Esophagus muscularis mucosa (tissue), 4 donors: ENCODE measurements around the gene ACACA. TPM values are rescaled to one million over a fixed set of nuclear protein-coding genes. Genes with fewer than 3 reads are reported as not detected.

Experiments
- DNase-seq: peaks from one replicate; pipeline ENCODE4 v3.0.0-alpha.2; 2017; ENCODE audit errors: extremely low spot score
- H3K27ac ChIP-seq, 4 donors: fragments of 200-600 bp; sonication (generic); replicated peaks in 1 of 4; 1 replicate in 3 of 4; 2 replicates in 1 of 4; pipeline ENCODE4 v1.5.1; 2016 to 2019; ENCODE audit warnings: mild to moderate bottlenecking in 1 of 4
- H3K27me3 ChIP-seq, 4 donors: fragments of 200-600 bp; sonication (generic); one replicate each; pipeline versions ENCODE4 v1.5.1 to v1.6.0; 2016 to 2019
- H3K36me3 ChIP-seq, 4 donors: fragments of 200-600 bp; sonication (generic); one replicate each; pipeline ENCODE4 v1.5.1; 2016 to 2019
- H3K4me1 ChIP-seq, 4 donors: fragments of 200-600 bp; sonication (generic); one replicate each; pipeline ENCODE4 v1.5.1; 2016 to 2019
- H3K4me3 ChIP-seq, 4 donors: fragments of 200-600 bp; sonication (generic); 1 replicate in 2 of 4; 2 replicates in 2 of 4; pipeline ENCODE4 v1.5.1; 2016 to 2019; ENCODE audit warnings: mild to moderate bottlenecking in 4 of 4, moderate library complexity in 1 of 4
- H3K9me3 ChIP-seq, 4 donors: fragments of 200-600 bp; sonication (generic); 1 replicate in 3 of 4; 2 replicates in 1 of 4; pipeline ENCODE4 v1.5.1; 2016 to 2019
- EP300 ChIP-seq: sonication (generic); formaldehyde crosslinking; IDR thresholded peaks from one replicate; pipeline ENCODE4 v1.6.1; 2017; ENCODE audit warnings: antibody characterized with exemption
- POLR2A ChIP-seq: fragments of 450-650 bp; IDR thresholded peaks from one replicate; pipeline ENCODE4 v1.6.1; 2017; ENCODE audit warnings: antibody characterized with exemption, moderate library complexity, mild to moderate bottlenecking, low read depth
- POLR2AphosphoS5 ChIP-seq, 2 donors: sonication (generic); formaldehyde crosslinking; IDR thresholded peaks; one replicate each; pipeline ENCODE4 v1.6.1; 2017; ENCODE audit warnings: antibody characterized with exemption in 2 of 2
- WGBS: methylation state at CpG from one replicate; pipeline ENCODE4 v1.1.5; 2018; 5-methylcytosine and 5-hydroxymethylcytosine counted together
- intact Hi-C: fragments of 100-400 bp; cut with DNase I; formaldehyde crosslinking; loops from one replicate; pipeline ENCODE4 v1.15.1; 2023
- total RNA-seq, 4 donors: library from RNA; depleted of rRNA; stranded (reverse); fragments of >200 nt; gene quantifications; one replicate each; pipeline versions ENCODE4 v1.1.0 to v1.2.1, GENCODE V29; 2016
- TF ChIP-seq, protein P1 (sequence below), 3 experiments: fragments of 200-600 bp in 2 of 3; fragments of 450-650 bp in 1 of 3; sonication (generic) in 2 of 3; IDR thresholded peaks; one replicate each; pipeline ENCODE4 v1.5.1; 2017 to 2019; ENCODE audit warnings: antibody characterized with exemption in 3 of 3, mild to moderate bottlenecking in 2 of 3, moderate library complexity in 1 of 3

The ACACA gene
- total RNA-seq, 4 donors from 2014 or later = 34.0 to 58.0 (median 50.5) TPM

GRCh38 chr17:37342589-37342988 is 64.0 kb downstream of the ACACA start:
- Histone ChIP-seq H3K27me3 (no peaks in the 10 kb centered on the region), H3K4me1 (no peaks in the 10 kb centered on the region), H3K4me3 (no peak overlapping the region), H3K27ac (no peak overlapping the region), H3K9me3 (no peaks in the 10 kb centered on the region), H3K36me3 (no peaks in the 10 kb centered on the region)
- DNase-seq = no peak
- intact Hi-C loops = no loop called here
- 50% methylated on average over 2 of the region's 2 CpGs for WGBS
- TF ChIP-seq, protein P1, sequence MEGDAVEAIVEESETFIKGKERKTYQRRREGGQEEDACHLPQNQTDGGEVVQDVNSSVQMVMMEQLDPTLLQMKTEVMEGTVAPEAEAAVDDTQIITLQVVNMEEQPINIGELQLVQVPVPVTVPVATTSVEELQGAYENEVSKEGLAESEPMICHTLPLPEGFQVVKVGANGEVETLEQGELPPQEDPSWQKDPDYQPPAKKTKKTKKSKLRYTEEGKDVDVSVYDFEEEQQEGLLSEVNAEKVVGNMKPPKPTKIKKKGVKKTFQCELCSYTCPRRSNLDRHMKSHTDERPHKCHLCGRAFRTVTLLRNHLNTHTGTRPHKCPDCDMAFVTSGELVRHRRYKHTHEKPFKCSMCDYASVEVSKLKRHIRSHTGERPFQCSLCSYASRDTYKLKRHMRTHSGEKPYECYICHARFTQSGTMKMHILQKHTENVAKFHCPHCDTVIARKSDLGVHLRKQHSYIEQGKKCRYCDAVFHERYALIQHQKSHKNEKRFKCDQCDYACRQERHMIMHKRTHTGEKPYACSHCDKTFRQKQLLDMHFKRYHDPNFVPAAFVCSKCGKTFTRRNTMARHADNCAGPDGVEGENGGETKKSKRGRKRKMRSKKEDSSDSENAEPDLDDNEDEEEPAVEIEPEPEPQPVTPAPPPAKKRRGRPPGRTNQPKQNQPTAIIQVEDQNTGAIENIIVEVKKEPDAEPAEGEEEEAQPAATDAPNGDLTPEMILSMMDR (IDR thresholded peaks at IDR 0.05) = no peak
- TF ChIP-seq EP300 (no peak), POLR2AphosphoS5 (IDR thresholded peaks at IDR 0.05) (no peak), POLR2A (no peak)

DNA sequence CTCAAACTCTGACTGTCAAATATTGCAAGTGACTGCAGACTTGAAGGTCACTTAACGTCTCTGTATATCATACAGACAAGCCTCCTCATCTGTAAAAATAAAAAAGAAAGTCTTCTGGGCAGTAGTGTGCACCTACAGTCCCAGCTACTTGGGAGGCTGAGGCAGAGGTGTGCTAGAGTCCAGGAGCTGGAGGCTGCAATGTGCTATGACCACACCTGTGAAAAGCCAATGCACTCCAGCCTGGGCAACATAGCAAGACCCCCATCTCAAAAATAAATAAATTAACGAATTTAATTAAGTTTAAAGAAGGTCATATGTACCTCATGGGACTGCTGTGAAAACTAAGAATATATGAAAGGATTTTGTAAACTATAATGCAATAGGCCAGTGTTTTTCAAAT is 65.8 kb downstream of the ACACA start:
- Histone ChIP-seq H3K4me1 (no peaks in the 10 kb centered on the region), H3K27me3 (no peaks in the 10 kb centered on the region), H3K4me3 (no peak overlapping the region), H3K27ac (no peak overlapping the region), H3K36me3 (peaks cover 0 to 7% (median 2%) of the 10 kb centered on the region in 4 donors), H3K9me3 (no peaks in the 10 kb centered on the region)
- intact Hi-C loops = no loop called here
- TF ChIP-seq EP300 (no peak), POLR2AphosphoS5 (IDR thresholded peaks at IDR 0.05) (no peak), POLR2A (no peak)
- TF ChIP-seq, protein P1 (IDR thresholded peaks at IDR 0.05) = no peak
- WGBS = 89% methylated on average over 2 of the region's 2 CpGs
- no peak for DNase-seq

DNA sequence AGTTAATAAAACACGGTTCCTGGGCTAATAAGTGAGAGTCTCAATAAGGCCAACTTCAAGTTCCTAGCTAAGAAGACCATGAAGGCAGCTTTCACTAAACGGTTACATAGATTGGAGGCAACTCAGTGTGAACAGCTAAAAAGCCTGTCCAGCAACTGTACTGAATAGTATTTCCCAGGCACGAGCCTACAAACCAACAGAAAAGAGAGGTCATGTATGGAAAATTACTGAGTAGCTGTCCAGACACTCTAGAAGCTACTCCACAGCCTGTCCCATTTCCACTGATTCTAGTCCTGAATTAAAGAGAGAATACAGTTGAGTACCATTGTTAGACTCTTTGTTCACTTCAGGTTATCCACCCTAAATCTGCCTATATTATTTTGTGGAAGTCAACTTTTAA is 67.3 kb downstream of the ACACA start:
- no peak overlapping the region for H3K27ac ChIP-seq
- peaks cover 0 to 11% (median 4%) of the 10 kb centered on the region in 4 donors for H3K36me3 ChIP-seq
- DNase-seq = no peak
- H3K4me1 ChIP-seq = no peaks in the 10 kb centered on the region
- intact Hi-C loops = no loop called here
- H3K4me3 ChIP-seq = no peak overlapping the region
- 80% methylated on average over 3 of the region's 3 CpGs for WGBS
- TF ChIP-seq POLR2A (no peak), POLR2AphosphoS5 (IDR thresholded peaks at IDR 0.05) (no peak), EP300 (no peak)
- TF ChIP-seq, protein P1 (IDR thresholded peaks at IDR 0.05) = no peak
- no peaks in the 10 kb centered on the region for H3K27me3 ChIP-seq
- no peaks in the 10 kb centered on the region for H3K9me3 ChIP-seq

DNA sequence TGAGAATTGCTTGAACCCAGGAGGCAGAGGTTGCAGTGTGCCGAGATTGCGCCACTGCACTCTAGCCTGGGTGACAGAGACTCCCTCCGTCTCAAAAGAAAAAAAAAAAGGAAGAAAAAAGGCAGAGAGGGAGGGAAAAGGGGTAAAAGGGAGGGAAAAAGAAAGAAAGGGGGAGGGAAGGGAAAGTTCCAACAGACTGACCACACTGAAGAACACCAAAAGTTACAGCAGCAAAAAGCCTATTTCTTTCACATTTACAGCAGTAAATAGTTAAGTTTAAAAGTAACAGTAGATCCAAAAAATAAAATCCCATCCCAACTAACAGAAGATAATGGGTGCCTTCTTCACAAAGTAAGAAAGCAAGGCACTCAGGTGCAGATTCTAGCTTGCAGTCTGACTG is 67.8 kb downstream of the ACACA start:
- H3K27me3 ChIP-seq = no peaks in the 10 kb centered on the region
- intact Hi-C loops = no loop called here
- WGBS = 92% methylated on average over 3 of the region's 3 CpGs
- H3K9me3 ChIP-seq = no peaks in the 10 kb centered on the region
- TF ChIP-seq, protein P1 (IDR thresholded peaks at IDR 0.05) = no peak
- TF ChIP-seq POLR2A (no peak), POLR2AphosphoS5 (IDR thresholded peaks at IDR 0.05) (no peak), EP300 (no peak)
- no peak overlapping the region for H3K4me3 ChIP-seq
- DNase-seq = no peak
- peaks cover 0 to 11% (median 4%) of the 10 kb centered on the region in 4 donors for H3K36me3 ChIP-seq
- H3K27ac ChIP-seq = no peak overlapping the region
- H3K4me1 ChIP-seq = no peaks in the 10 kb centered on the region

DNA sequence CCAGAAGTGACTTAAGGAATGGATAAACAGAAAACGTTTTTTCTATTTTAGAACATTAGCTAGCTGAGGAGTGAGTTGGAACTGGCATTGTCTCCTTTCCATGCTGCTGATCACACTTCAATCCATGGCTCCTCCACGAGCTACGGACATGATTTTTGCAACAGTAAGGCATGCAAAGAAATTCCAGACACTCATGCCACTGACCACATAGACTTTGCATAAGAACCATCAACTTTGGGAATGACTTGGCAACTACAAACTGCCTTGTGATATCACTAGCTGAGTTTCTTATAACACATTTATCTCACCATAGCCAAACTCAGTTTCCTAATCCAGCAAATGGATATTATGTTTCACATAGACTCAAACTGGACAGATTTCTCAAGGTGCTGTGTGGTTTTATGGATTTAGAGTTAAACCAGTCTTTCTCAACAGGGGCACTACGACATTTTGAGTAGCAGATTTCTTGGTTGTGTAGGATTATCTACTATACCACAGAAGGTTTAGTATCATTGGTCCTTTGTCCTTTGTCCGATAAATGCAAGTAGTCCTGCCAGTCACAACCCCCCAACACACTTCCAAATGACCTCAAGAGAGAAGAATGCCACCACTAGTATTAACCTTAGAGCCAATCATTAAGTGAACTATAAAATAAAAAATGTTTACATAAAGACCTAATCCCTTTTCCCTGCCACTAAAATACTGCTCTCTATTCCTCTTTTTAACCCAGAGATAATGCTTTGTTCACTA is 79.1 kb downstream of the ACACA start:
- intact Hi-C loops = no loop called here
- no peaks in the 10 kb centered on the region for H3K27me3 ChIP-seq
- no peak overlapping the region for H3K27ac ChIP-seq
- TF ChIP-seq POLR2AphosphoS5 (IDR thresholded peaks at IDR 0.05) (no peak), EP300 (no peak), POLR2A (no peak)
- TF ChIP-seq, protein P1 (IDR thresholded peaks at IDR 0.05) = no peak
- peaks cover 10 to 59% (median 21%) of the 10 kb centered on the region in 4 donors for H3K36me3 ChIP-seq
- no peak overlapping the region for H3K4me3 ChIP-seq
- DNase-seq = no peak
- no peaks in the 10 kb centered on the region for H3K9me3 ChIP-seq
- 76% methylated on average over 5 of the region's 5 CpGs for WGBS
- no peaks in the 10 kb centered on the region for H3K4me1 ChIP-seq
